Measurements from ENCODE around the gene PHOSPHO2. TPM values are rescaled to one million over a fixed set of nuclear protein-coding genes. Genes with fewer than 3 reads are reported as not detected.

Gene PHOSPHO2
- total RNA-seq, 1 donor from 2014 or later = 2.2 TPM

DNA sequence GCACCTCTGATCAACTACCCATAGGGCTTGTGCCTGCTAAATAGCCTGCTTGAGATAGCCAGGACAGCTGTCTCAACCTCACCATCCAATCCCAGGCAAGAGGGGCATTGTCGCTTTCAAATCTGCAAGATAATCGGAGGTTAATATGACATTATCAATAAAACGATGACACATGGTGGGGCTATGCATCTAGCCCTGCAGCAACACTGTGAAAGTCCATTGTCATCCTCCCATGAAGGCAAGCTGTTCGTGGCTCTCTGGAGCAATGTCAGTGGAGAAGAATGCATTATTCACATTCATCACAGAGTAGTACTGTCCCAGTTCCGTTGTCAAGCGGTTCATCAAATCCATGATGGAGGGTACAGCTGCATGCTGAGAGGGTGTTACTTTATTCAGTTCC lies 20.4 kb downstream of the PHOSPHO2 start:
- DNase-seq (ENCODE audit: low spot score) = no peak
- intact Hi-C loops (cut with DNase I) = no loop called here

DNA sequence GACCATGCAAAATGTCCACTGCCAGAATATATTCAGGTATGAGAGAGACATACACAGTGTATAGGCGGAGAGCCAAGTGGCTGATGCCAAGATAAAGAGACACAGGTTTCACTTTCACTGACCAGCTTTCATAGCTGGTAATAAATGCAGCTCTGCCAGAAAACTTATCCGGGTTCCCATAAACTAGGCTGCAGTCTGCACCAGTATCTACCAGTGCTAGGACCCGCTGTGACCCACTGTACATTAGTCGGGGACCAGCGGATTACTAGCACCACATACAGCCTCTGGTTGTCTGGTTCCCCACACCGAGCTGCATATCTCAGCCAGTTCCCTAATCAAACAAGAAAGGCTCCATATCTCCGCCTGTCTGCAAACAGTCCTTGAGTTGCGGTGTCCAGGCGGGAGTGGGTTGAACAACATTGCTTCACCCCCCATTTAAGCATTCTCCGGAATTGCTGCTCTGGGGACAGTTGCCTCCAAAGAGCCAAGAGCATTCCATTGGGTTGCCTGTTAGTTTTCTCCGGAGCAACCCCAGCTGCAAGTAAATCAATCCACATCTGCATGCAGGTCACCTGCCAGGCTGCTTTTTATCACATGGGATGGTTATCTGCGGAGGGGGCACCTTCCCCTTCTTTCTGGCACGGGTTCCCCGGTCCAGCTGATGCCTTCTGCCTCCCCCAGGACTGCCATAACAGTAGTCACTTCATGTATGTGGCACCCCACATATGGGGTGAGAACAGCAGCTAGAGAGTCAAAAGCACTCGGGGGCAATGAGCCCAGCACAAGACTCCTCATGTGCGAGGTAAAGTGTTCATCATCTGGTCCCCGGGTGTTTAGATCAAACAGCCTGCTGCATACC lies 21.3 kb downstream of the PHOSPHO2 start:
- intact Hi-C loops (cut with DNase I) = no loop called here
- DNase-seq (ENCODE audit: low spot score) = no peak

DNA sequence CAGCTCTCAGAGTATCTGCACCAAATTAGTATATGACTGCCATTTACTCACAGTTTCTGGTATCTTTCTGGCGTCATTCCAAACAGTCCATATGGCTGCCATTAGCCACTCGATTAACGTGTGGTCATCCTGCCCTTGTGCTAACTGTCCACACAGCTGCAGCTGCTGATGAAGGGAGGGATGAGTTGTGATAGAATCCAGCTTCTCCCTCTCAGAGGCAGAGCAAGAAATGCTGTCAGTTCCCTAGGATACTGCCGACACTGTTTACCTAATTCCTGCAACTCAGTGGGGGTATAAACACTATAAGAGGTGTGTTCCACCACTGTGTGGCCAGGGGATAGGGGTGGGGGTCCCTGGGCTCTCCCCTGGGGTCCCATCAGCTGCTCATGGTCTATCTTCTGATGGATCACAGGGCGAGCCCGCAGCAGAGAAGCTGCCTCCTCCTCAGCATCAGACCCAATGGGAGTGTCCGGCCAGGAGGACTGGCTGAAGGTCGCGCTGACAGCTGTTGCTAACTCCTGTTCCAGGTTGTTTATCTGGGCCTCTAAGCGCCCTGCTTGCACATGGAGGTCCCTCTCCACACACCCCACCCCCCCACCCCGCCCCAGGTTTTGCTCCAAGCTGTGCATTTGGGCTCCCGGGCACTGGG lies 22.1 kb downstream of the PHOSPHO2 start:
- intact Hi-C loops (cut with DNase I) = no loop called here
- no peak for DNase-seq (ENCODE audit: low spot score)

DNA sequence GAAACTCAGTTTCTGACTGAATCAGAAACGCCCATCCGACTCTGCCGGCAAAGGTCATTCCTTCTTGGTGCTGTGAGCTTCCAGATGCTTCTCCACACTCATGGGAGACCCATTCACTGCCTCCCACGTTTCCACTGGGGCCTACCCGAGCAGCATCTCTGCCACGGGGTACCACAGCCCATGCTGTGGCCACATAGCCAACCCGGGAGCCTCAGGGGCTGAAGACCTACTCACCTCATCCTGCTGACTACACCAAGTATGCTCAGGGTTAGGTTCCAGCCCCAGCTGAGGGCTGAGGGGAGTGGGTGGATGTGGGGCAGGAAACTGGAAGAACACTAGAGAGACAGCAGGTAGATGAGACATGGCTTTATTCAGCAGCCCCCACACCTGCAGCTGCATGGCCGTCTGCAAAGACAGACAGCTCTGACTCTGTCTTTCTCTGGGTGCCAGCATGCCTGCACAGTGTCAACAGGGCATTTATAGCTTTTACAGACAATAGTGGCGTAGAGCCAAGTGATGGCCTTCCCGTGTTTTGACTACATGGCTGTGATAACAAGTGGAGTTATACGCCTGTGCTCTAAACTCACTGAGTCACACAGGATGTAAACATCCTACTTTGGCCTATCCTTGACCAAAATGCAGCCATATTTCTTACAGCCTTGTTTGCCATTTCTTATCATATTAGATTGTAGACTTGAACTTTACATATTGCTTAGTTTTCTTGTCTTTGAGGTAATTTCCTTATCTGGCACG lies 22.8 kb downstream of the PHOSPHO2 start:
- DNase-seq (ENCODE audit: low spot score) = no peak
- intact Hi-C loops (cut with DNase I) = no loop called here

DNA sequence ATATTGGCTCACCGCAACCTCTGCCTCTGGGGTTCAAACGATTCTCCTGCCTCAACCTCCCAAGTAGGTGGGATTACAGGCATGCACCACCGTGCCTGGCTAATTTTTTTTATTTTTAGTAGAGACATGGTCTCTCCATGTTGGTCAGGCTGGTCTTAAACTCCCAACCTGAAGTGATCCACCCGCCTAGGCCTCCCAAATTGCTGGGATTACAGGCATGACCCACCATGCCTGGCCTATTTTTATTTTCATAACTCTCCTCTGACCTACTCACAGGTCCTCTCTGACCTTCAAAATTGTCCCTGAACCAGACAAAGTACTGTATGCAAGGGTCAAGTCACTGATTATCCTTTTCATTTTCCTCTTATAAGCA lies 23.4 kb downstream of the PHOSPHO2 start:
- DNase-seq (ENCODE audit: low spot score) = no peak
- intact Hi-C loops (cut with DNase I) = no loop called here

DNA sequence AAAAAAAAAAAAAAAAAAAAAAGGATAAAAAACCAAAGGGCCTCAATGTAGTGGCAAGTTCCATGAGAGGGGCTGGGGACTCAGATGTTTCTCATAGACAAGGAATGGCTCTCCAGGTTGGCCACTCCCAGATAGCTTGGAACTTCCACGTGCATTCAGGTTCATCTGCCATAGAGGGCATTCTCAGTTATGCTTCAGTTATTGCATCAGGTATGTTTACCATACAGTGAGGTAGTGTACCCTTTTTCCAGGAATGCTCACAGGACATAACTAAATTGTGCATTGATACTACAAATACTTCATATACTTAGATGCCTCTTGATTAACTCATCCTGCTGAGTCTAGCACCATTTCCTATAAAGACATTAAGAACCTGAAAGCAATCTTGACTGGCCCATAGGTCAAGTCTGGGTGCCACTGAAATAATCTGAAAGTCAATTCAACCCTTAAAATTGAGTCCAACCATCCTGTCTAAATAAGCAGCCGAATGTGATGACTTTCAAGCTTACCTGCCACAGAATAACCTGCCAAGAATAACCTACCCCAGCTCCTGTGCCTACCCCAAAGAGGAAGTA lies 24.7 kb downstream of the PHOSPHO2 start:
- no peak for DNase-seq (ENCODE audit: low spot score)
- intact Hi-C loops (cut with DNase I) = no loop called here

DNA sequence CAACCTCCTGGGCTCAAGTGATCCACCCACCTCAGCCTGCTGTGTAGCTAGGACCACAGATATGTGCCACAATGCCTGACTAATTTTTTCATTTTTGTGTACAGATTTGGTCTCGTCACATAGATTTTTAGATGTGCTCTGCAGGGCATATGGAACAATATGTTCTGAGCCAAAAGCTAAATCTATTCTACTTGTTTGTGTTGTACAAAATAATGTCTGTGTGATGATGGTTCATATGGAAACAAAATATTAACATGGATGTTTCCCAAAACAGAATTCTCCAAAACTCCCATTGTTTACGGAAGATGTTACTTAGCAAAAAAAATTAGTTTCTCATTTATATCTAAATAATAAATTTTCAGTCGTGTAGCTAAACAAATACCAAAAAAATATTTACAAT lies 26.7 kb downstream of the PHOSPHO2 start:
- no peak for DNase-seq (ENCODE audit: low spot score)
- intact Hi-C loops (cut with DNase I) = no loop called here

DNA sequence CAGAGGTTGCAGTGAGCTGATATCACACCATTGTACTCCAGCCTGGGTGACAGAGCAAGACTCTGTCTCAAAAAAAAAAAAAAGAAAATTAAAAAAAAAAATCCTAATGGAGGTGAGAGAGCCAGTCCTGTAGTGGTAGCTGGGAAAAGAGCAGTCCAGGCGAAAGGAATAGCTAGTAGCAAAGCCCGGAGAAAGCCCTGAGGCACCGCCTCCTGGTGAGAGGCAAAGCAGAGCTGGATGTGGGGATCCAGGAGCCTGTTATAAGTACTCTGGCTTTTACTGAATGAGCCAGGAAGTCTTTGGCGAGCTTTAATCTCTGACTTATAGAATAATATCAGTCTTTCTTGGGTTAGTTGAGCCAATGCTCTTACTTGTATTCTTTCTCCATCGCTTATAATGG lies 32.8 kb downstream of the PHOSPHO2 start:
- intact Hi-C loops (cut with DNase I) = no loop called here
- no peak for DNase-seq (ENCODE audit: low spot score)

DNA sequence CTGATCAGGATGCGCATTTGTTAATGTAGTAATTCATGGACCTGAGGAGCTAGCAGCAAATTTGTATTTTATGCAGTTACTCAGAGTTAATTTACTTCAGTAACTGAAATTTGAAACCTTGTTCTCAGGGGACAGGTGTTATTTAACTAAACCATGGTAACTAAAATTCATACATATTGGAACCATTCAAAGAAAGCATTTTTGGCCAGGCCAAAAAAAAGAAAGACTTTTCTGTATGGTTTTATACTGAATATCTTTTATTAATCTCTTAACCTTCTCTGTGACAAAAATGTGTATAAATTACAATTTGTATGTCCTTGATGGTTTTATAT lies 35.0 kb downstream of the PHOSPHO2 start:
- DNase-seq (ENCODE audit: low spot score) = no peak
- intact Hi-C loops (cut with DNase I) = no loop called here

DNA sequence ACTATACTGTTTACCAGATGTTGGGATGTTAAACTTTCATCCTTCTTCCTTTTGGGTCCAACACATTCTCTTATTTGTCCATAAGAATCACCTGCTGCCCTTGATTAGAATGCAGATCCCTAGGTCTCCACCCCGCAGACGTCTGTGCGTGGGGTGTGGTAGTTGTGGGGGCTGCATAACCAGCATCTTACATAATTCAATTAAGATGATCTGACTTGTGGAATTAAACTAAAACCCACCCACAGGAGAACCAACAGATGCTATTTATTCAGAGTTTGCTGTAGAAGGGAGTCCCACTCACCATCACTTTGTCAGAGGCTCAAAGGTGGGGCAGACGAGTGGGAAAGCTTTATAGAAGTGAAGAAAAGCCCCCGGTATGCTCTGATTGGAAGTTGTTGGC lies 37.8 kb downstream of the PHOSPHO2 start:
- intact Hi-C loops (cut with DNase I) = loop anchor here (5.0 kb wide), 1 partner anchor 40 kb away; the partner anchor contains the start of genes CFAP210 and PHOSPHO2
- no peak for DNase-seq (ENCODE audit: low spot score)

DNA sequence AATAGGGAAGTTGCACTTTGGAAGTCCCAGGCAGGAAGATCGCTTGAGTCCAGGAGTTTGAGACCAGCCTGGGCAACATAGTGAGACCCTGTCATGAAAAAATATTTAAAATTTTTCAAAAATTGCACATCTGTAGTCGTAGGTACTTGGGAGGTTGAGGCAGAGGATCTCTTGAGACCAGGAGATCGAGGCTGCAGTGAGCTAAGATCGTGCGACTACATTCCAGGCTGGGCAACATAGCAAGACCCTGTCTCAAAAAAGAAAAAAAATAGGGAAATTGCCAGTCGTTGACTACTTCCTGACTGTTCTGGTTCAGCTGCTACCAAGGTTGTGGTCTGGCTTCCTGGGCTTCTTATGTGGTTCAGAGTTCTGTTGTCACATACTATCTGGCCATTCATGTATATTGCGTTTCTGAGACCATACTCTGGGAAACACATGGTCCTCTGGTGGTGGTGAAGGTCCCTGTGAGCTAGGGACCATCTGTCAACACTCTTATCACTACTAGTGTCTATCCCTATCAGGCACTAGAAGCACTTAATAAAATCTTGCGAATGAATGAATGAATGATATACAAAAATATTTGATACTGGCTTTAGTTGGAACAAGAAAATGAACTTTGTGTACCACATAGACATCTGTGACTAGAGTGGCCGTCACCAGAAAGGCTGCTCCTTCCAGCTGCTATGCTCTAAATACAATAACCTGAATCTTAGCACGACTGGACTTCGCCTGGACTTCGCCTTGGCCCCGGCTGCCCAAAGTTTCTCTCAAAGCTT lies 38.5 kb downstream of the PHOSPHO2 start:
- intact Hi-C loops (cut with DNase I) = loop anchor here (5.0 kb wide), 1 partner anchor 40 kb away; the partner anchor contains the start of genes CFAP210 and PHOSPHO2

DNA sequence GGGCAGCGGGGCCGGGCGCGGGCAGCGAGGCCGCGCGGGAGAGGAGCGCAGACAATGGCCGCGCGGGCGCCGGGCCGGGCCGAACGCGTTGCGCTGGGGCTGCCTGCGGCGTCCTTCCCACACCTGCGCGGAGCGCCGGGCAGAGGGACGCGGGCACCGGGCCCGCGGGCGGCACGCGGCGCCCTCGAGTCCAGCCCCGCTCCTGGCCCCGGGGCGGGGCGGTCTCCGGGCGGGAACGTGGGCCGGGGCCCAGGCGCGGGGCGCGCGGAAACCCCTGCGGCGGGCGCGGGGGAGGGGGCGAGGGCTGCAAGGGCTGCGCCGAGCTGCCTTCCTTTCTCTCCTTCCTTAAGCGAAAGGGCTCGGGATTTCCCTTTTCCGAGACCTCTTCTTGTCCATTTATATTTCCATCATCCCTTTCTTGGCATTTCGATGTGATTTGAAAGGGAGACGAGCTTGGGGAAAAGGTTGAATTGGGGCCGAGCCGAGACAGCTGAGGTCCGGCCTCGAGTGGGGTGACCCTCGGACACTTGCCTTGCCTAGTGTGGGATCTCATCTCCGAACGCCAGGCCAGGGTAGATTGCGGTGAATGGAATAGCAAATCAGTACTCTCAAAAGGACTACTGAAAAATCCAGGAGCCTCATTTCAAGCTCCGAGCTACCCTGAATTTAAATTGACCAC lies 40.0 kb downstream of the PHOSPHO2 start:
- intact Hi-C loops (cut with DNase I) = loop anchor here (5.0 kb wide), 1 partner anchor 42 kb away; the partner anchor contains the start of genes CFAP210 and PHOSPHO2
- no peak for DNase-seq (ENCODE audit: low spot score)

More for the DNA sequence above, 38.5 kb downstream of the PHOSPHO2 start:
- no peak for DNase-seq (ENCODE audit: low spot score)

DNA sequence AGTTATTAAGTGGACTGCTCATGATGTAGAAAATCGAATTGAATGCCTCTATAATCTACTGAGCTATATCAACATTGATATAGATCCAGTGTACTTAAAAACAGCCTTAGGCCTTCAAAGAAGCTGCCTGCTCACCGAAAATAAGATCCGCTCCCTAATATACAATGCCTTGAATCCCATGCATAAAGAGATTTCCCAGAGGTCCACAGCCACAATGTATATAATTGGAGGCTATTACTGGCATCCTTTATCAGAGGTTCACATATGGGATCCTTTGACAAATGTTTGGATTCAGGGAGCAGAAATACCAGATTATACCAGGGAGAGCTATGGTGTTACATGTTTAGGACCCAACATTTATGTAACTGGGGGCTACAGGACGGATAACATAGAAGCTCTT lies 41.4 kb downstream of the PHOSPHO2 start:
- intact Hi-C loops (cut with DNase I) = no loop called here
- no peak for DNase-seq (ENCODE audit: low spot score)

DNA sequence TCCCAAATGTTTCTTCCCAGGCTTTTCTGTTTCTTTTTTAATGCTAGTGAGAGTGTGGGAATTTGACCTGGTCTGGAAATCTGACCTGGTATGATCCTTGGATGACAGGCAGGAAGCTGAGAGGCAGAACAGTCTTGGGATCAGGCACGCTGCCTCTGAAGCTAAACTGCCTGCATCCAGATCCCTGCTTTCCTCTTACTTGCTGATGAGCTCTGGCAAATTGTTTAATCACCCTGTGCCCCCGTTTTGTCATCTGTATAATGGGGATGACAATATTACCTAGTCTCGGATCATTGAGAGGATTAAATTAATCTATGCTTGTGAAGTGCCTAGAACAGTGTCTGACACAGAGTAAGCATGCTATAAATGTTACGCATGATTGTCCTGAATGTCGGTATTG lies 42.6 kb downstream of the PHOSPHO2 start:
- no peak for DNase-seq (ENCODE audit: low spot score)
- intact Hi-C loops (cut with DNase I) = no loop called here

DNA sequence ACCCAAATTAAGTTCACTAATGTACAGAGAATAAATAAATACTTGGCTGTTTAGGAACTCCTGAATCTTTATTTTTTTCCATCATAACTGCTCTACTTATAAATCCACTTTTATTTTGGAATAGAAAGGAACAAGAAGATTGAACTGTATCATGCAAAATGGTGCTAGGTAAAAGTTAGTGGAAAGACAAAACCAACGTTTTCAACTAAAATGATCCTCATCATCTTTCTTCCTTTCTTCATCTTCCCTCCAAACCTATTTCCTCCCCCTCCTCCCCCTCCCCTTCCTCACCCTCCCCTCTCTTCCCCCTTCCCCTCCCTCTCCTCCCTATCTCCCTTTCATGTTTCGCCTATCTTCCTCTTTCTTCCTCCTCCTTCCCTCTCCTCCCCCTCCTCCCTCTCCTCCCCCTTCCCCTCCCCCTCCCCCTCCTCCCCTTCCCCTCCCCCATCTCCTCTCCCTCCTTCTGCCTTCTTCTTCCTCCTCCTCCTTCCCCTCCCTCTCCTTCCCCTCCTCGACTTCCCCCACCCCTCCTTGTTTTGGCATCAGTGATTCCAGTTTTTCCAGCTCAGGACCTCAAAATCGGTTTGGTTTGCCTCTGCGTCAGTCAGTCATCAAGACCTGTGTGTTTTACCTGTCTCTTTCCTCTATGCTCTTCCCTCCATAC lies 44.4 kb downstream of the PHOSPHO2 start:
- intact Hi-C loops (cut with DNase I) = no loop called here
- DNase-seq (ENCODE audit: low spot score) = no peak

DNA sequence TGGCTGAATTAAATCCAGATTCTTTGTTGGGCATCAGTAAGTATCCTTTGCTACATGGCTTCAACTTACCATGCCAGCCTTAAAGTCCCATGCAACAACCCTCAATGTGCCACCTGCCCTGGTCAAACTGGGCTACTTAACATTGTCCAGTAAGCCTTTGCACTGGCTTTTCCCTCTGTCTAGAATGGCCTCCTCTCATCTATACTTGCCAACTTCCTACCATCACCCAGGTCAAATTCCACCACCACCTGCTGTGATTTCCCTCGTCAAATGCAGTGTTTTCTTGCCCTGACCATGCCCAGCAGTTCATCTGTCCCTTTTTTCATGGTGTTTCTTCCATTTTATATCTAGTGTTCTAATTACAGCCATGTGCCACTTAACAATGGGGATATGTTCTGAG lies 45.1 kb downstream of the PHOSPHO2 start:
- no peak for DNase-seq (ENCODE audit: low spot score)
- intact Hi-C loops (cut with DNase I) = no loop called here

DNA sequence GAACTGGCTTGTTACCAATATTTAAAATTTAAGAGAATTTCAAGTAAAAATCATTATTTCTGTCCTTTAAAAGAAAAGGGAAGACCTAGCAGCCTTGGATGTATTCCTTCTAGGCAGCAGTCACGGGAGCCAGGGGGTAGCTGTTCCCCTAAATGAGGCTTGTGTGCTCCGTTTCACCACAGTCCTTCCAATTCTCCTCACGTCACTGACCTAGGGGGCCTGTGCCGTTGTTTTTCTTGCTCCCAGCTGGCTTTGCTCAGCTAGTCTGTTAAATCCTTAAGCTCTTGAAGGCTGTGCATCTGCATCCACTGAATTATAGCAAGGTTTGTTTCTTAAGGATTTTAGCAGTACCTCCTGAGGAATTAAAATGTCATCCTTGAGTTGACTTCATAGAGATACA lies 49.3 kb downstream of the PHOSPHO2 start:
- intact Hi-C loops (cut with DNase I) = no loop called here
- DNase-seq (ENCODE audit: low spot score) = no peak

DNA sequence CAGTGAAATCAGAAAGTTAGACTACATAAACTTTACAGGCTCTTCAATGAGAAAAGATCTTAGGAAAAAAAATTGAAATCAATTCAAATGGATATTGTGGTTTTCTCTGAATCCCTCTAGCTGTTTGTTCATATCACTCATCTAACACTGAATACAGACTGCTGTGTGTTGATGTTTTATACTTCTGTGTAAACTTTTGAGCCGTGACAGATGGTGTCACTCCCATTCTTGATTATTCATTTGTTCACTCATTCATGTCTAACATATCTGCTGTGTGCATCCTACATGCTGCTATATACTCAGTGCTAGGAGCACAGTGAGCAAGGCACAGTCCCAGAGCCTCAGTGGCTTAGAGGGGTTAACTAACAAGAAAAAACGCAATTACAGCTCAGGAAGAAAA lies 52.0 kb downstream of the PHOSPHO2 start:
- intact Hi-C loops (cut with DNase I) = no loop called here
- no peak for DNase-seq (ENCODE audit: low spot score)

Data from cardiac septum (tissue), 1 donor.